Measurements from ENCODE around the gene FAM20B.

The FAM20B gene

GRCh38 chr1:179124873-179125272, 99.2 kb downstream of the FAM20B start:
- no peak overlapping the region for H3K4me3 ChIP-seq (replicated peaks; ENCODE audit: insufficient read depth, low read length)
- TF ChIP-seq REST (IDR thresholded peaks at IDR 0.05; ENCODE audit: insufficient replicate concordance, low read depth) (no peak), CTCF (IDR thresholded peaks at IDR 0.05; ENCODE audit: insufficient read depth, low read length) (no peak), POLR2AphosphoS5 (IDR thresholded peaks at IDR 0.05; ENCODE audit: low read depth) (no peak), GABPA (IDR thresholded peaks at IDR 0.05; ENCODE audit: low read depth) (no peak)
- H3K27ac ChIP-seq (replicated peaks) = no peak overlapping the region
- H3K27me3 ChIP-seq (ENCODE audit: insufficient read depth, poor library complexity, severe bottlenecking) = no peaks in the 10 kb centered on the region
- no peak for DNase-seq (ENCODE audit: low read depth in 1 of 2, low spot score in 1 of 2)
